Loucy (cell line): Measurements from ENCODE around the gene PAGE4.

ENCODE experiments used
- CTCF ChIP-seq: fragments of 200-600 bp; sonication (generic); conservative IDR thresholded peaks from 2 replicates; pipeline ENCODE4 v1.5.1; 2014; ENCODE audit warnings: mild to moderate bottlenecking, antibody characterized with exemption, low read length
- EZH2phosphoT487 ChIP-seq: fragments of 200-600 bp; IDR thresholded peaks from 2 replicates; pipeline ENCODE4 v1.6.1; 2018; ENCODE audit warnings: antibody characterized with exemption, mild to moderate bottlenecking, moderate library complexity, borderline replicate concordance

- no peak for TF ChIP-seq CTCF
- no peak for TF ChIP-seq EZH2phosphoT487
Observed at GRCh38 chrX:49845701-49846403, 16.7 kb downstream of the PAGE4 start.
